ENCODE measurements around the gene EID1.

EID1 gene

DNA sequence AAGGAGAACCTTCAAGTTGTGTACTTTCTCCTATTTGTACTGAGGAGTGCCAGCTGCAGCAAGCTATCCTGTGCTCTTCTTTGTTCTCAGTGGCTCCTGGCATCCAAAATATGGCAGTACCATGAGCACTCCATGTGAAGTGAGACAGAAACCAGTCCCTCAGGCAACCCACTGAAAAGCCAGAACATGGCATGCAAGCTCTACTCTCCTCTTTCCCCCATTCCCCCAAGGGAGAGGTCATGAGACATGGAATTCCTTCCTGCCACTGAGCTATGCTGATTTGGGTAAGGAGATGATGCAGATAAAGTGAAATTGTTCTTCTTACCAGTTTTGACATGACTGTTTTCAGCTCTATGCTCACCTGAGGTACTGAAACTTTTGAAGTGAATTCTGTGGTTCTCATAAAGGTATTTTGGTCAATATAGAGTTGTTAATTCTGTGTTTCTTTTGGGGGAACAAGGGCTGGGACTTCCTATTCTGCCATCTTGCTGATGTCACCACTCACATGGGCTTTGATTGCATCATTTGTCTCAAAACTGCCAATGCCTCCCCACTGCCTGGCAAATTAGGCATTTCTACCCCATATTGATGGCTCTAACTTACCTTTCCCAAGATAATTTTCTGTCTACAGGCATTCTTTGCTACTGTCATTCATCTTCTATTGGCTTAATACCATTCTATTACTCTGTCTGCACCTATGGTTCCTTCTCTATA is 44.3 kb upstream of the EID1 start:
- Histone ChIP-seq H3K36me3 (ENCODE audit: insufficient read depth) (no peaks in the 10 kb centered on the region), H2AFZ (ENCODE audit: low read depth) (no peak overlapping the region), H4K20me1 (ENCODE audit: insufficient read depth) (no peaks in the 10 kb centered on the region), H3K79me2 (ENCODE audit: insufficient read depth, low read depth) (no peaks in the 10 kb centered on the region), H3K4me1 (ENCODE audit: low read depth, poor library complexity, severe bottlenecking) (no peaks in the 10 kb centered on the region), H3K27me3 (ENCODE audit: insufficient read depth, low read depth) (no peaks in the 10 kb centered on the region), H3K4me3 (IDR thresholded peaks at IDR 0.05; ENCODE audit: insufficient read depth, low read depth, low read length) (no peak overlapping the region), H3K4me2 (no peak overlapping the region), H3K27ac (no peak overlapping the region), H3K9ac (no peak overlapping the region)
- TF ChIP-seq, protein P1, sequence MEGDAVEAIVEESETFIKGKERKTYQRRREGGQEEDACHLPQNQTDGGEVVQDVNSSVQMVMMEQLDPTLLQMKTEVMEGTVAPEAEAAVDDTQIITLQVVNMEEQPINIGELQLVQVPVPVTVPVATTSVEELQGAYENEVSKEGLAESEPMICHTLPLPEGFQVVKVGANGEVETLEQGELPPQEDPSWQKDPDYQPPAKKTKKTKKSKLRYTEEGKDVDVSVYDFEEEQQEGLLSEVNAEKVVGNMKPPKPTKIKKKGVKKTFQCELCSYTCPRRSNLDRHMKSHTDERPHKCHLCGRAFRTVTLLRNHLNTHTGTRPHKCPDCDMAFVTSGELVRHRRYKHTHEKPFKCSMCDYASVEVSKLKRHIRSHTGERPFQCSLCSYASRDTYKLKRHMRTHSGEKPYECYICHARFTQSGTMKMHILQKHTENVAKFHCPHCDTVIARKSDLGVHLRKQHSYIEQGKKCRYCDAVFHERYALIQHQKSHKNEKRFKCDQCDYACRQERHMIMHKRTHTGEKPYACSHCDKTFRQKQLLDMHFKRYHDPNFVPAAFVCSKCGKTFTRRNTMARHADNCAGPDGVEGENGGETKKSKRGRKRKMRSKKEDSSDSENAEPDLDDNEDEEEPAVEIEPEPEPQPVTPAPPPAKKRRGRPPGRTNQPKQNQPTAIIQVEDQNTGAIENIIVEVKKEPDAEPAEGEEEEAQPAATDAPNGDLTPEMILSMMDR (conservative IDR thresholded peaks at IDR 0.05; ENCODE audit: low read depth, low read length) = no peak

GRCh38 chr15:48834756-48835155 is 43.2 kb upstream of the EID1 start:
- H3K27ac ChIP-seq = no peak overlapping the region
- H3K9ac ChIP-seq = no peak overlapping the region
- H4K20me1 ChIP-seq (ENCODE audit: insufficient read depth) = no peaks in the 10 kb centered on the region
- H3K27me3 ChIP-seq (ENCODE audit: insufficient read depth, low read depth) = no peaks in the 10 kb centered on the region
- no peaks in the 10 kb centered on the region for H3K36me3 ChIP-seq (ENCODE audit: insufficient read depth)
- H2AFZ ChIP-seq (ENCODE audit: low read depth) = no peak overlapping the region
- TF ChIP-seq, protein P1 (conservative IDR thresholded peaks at IDR 0.05; ENCODE audit: low read depth, low read length) = no peak
- no peak overlapping the region for H3K4me3 ChIP-seq (IDR thresholded peaks at IDR 0.05; ENCODE audit: insufficient read depth, low read depth, low read length)
- no peak overlapping the region for H3K4me2 ChIP-seq
- no peaks in the 10 kb centered on the region for H3K4me1 ChIP-seq (ENCODE audit: low read depth, poor library complexity, severe bottlenecking)
- H3K79me2 ChIP-seq (ENCODE audit: insufficient read depth, low read depth) = no peaks in the 10 kb centered on the region

- TF ChIP-seq, protein P1 (conservative IDR thresholded peaks at IDR 0.05; ENCODE audit: low read depth, low read length) = no peak
- H4K20me1 ChIP-seq (ENCODE audit: insufficient read depth) = no peaks in the 10 kb centered on the region
- no peak overlapping the region for H3K9ac ChIP-seq
- no peak overlapping the region for H2AFZ ChIP-seq (ENCODE audit: low read depth)
- H3K4me3 ChIP-seq (IDR thresholded peaks at IDR 0.05; ENCODE audit: insufficient read depth, low read depth, low read length) = no peak overlapping the region
- no peak overlapping the region for H3K27ac ChIP-seq
- H3K36me3 ChIP-seq (ENCODE audit: insufficient read depth) = no peaks in the 10 kb centered on the region
- H3K4me2 ChIP-seq = no peak overlapping the region
- no peaks in the 10 kb centered on the region for H3K4me1 ChIP-seq (ENCODE audit: low read depth, poor library complexity, severe bottlenecking)
- H3K27me3 ChIP-seq (ENCODE audit: insufficient read depth, low read depth) = no peaks in the 10 kb centered on the region
- H3K79me2 ChIP-seq (ENCODE audit: insufficient read depth, low read depth) = no peaks in the 10 kb centered on the region
These were observed 35.4 kb upstream of the EID1 start for GRCh38 chr15:48842501-48842900.

DNA sequence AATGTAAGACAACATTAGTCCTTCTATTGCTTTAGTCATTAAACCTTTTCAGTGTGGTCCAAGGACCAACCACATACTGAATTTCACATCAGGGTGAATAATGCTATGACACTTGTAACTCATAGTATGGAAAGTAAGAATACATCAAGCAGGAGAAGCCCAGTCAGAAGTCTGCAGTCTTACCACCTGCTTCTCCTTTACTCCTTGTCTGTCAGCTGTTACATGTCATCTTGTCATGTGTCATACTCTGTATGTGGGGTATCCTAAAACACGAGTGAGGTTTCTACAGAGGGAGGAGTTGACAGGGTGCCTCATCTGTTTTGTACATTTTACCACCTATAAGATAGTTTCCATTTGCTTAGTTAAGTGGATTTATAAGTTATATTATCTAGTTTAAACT is 32.8 kb upstream of the EID1 start:
- Histone ChIP-seq H3K36me3 (ENCODE audit: insufficient read depth) (no peaks in the 10 kb centered on the region), H4K20me1 (ENCODE audit: insufficient read depth) (no peaks in the 10 kb centered on the region), H3K4me1 (ENCODE audit: low read depth, poor library complexity, severe bottlenecking) (no peaks in the 10 kb centered on the region), H3K9ac (no peak overlapping the region), H3K4me2 (no peak overlapping the region), H3K79me2 (ENCODE audit: insufficient read depth, low read depth) (no peaks in the 10 kb centered on the region), H3K4me3 (IDR thresholded peaks at IDR 0.05; ENCODE audit: insufficient read depth, low read depth, low read length) (no peak overlapping the region), H3K27ac (no peak overlapping the region), H2AFZ (ENCODE audit: low read depth) (no peak overlapping the region), H3K27me3 (ENCODE audit: insufficient read depth, low read depth) (no peaks in the 10 kb centered on the region)
- TF ChIP-seq, protein P1 (conservative IDR thresholded peaks at IDR 0.05; ENCODE audit: low read depth, low read length) = no peak

All from KMS-11 (cell line).